ENCODE results near the gene RNF112. TPM values are rescaled to one million over a fixed set of nuclear protein-coding genes. Genes with fewer than 3 reads are reported as not detected.

RNF112 gene
- total RNA-seq, 4 donors from 2014 or later, result 1.4 to 7.6 (median 2.6) TPM

- Histone ChIP-seq H3K4me1 (peaks cover 0 to 88% (median 47%) of the 10 kb centered on the region in 3 donors), H3K27ac (peak overlapping the region in 3 of 4 donors; percentile 44 to 97 (median 96)), H3K9me3 (no peaks in the 10 kb centered on the region), H3K4me3 (no peak overlapping the region), H3K36me3 (peaks cover 0 to 48% of the 10 kb centered on the region in 2 donors), H3K27me3 (no peaks in the 10 kb centered on the region)
- TF ChIP-seq, protein P1, sequence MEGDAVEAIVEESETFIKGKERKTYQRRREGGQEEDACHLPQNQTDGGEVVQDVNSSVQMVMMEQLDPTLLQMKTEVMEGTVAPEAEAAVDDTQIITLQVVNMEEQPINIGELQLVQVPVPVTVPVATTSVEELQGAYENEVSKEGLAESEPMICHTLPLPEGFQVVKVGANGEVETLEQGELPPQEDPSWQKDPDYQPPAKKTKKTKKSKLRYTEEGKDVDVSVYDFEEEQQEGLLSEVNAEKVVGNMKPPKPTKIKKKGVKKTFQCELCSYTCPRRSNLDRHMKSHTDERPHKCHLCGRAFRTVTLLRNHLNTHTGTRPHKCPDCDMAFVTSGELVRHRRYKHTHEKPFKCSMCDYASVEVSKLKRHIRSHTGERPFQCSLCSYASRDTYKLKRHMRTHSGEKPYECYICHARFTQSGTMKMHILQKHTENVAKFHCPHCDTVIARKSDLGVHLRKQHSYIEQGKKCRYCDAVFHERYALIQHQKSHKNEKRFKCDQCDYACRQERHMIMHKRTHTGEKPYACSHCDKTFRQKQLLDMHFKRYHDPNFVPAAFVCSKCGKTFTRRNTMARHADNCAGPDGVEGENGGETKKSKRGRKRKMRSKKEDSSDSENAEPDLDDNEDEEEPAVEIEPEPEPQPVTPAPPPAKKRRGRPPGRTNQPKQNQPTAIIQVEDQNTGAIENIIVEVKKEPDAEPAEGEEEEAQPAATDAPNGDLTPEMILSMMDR (IDR thresholded peaks at IDR 0.05), result no peak
- TF ChIP-seq POLR2A (IDR thresholded peaks at IDR 0.05), result no peak
- no peak for TF ChIP-seq EP300 (IDR thresholded peaks at IDR 0.05)
- TF ChIP-seq POLR2AphosphoS5 (IDR thresholded peaks at IDR 0.05), result no peak
- ATAC-seq, result no peak
- WGBS, 2 donors (ENCODE audit: low coverage in 1 of 2), result 83 to 100% methylated on average over 1 of the region's 7 CpGs
Measured at GRCh38 chr17:19381361-19381740, 29.7 kb upstream of the RNF112 start.

- Histone ChIP-seq H3K9me3 (no peaks in the 10 kb centered on the region), H3K27me3 (no peaks in the 10 kb centered on the region), H3K4me1 (peaks cover 0 to 88% (median 50%) of the 10 kb centered on the region in 3 donors), H3K4me3 (no peak overlapping the region), H3K36me3 (peaks cover 0 to 48% of the 10 kb centered on the region in 2 donors), H3K27ac (peak overlapping the region in 3 of 4 donors; percentile 40 to 97 (median 96))
- 89% methylated on average over 5 of the region's 31 CpGs; no CpG with 5 or more reads in 1 of the 2 donors for WGBS, 2 donors (ENCODE audit: low coverage in 1 of 2)
- ATAC-seq, result no peak
- TF ChIP-seq POLR2A (IDR thresholded peaks at IDR 0.05), result no peak
- TF ChIP-seq POLR2AphosphoS5 (IDR thresholded peaks at IDR 0.05), result no peak
- no peak for TF ChIP-seq EP300 (IDR thresholded peaks at IDR 0.05)
- TF ChIP-seq, protein P1 (IDR thresholded peaks at IDR 0.05), result no peak
Measured at GRCh38 chr17:19381741-19382444, 29.1 kb upstream of the RNF112 start.

- 66 to 80% methylated on average over 6 to 8 of the region's 13 CpGs for WGBS, 2 donors (ENCODE audit: low coverage in 1 of 2)
- ATAC-seq, result no peak
- TF ChIP-seq POLR2A (IDR thresholded peaks at IDR 0.05) (no peak), EP300 (IDR thresholded peaks at IDR 0.05) (no peak), POLR2AphosphoS5 (IDR thresholded peaks at IDR 0.05) (no peak)
- TF ChIP-seq, protein P1 (IDR thresholded peaks at IDR 0.05), result no peak
- no peaks in the 10 kb centered on the region for H3K9me3 ChIP-seq
- H3K27me3 ChIP-seq, result no peaks in the 10 kb centered on the region
- H3K36me3 ChIP-seq, result peaks cover 0 to 48% of the 10 kb centered on the region in 2 donors
- no peak overlapping the region for H3K4me3 ChIP-seq
- peak overlapping the region in 3 of 4 donors; percentile 40 to 97 (median 96) for H3K27ac ChIP-seq
- H3K4me1 ChIP-seq, result peaks cover under 1 to 91% (median 57%) of the 10 kb centered on the region in 3 donors
Measured at GRCh38 chr17:19382531-19383444, 28.2 kb upstream of the RNF112 start.

GRCh38 chr17:19383681-19384470 lies 27.2 kb upstream of the RNF112 start:
- peak overlapping the region; percentile 45 to 98 (median 96) for H3K27ac ChIP-seq
- H3K36me3 ChIP-seq, result peaks cover 0 to 48% of the 10 kb centered on the region in 2 donors
- no peaks in the 10 kb centered on the region for H3K27me3 ChIP-seq
- H3K4me3 ChIP-seq, result no peak overlapping the region
- no peaks in the 10 kb centered on the region for H3K9me3 ChIP-seq
- peaks cover 8 to 100% (median 68%) of the 10 kb centered on the region in 3 donors for H3K4me1 ChIP-seq
- TF ChIP-seq EP300 (IDR thresholded peaks at IDR 0.05) (no peak), POLR2AphosphoS5 (IDR thresholded peaks at IDR 0.05) (no peak), POLR2A (IDR thresholded peaks at IDR 0.05) (no peak)
- TF ChIP-seq, protein P1 (IDR thresholded peaks at IDR 0.05), result no peak
- no peak for ATAC-seq
- WGBS, 2 donors (ENCODE audit: low coverage in 1 of 2), result 64% methylated on average over 3 of the region's 6 CpGs; no CpG with 5 or more reads in 1 of the 2 donors
